GM18909 (cell line): ENCODE results near the gene BRD7.
A peak's percentile ranks its signal among the peaks of the same experiment; 100 is the strongest.
"Not testable (repeated sequence)": the region's sequence is repeated elsewhere in the genome, so short reads cannot be mapped to it uniquely, and the experiment has no call there.

ENCODE experiments used
- ATAC-seq: cut with Tn5 transposase; IDR thresholded peaks from one replicate; pipeline ENCODE4 v1.9.1; 2021; ENCODE audit warnings: mild to moderate bottlenecking; ENCODE audit not compliant: unreplicated experiment, poor library complexity

BRD7 gene

DNA sequence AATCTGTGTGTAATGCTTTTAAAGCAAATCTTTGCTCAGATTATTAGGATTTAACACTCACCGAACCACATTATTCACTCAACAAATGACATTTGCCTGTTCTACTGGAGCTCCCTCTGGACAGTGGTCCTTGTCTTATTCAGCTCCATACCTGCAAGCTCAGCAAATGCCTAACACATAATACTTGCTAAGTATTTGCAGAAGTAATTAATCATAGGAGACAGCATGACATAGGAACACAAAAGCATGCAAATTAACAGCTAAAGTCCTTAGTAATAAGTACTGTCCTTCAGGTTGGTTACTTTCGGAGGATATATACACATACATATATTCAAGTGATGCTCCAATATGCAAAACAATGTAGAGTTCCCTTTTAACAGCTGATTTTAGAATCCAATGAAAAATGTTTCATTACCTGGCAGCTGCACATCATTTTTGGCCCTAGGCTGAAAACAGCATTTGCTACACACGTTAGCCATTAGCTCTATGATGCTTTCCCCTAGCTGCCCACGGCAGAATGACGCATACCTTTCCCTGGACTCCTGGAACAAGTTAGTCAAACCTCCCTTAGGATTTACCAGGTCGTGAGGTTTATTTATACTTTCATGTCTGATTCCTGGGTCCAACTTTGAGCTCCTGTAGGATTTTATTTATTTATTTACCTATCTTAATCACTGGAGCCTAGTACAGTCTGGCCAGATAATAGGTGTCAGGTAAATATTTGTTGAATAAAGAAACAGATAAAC lies 8.6 kb downstream of the BRD7 start:
- no peak for ATAC-seq

DNA sequence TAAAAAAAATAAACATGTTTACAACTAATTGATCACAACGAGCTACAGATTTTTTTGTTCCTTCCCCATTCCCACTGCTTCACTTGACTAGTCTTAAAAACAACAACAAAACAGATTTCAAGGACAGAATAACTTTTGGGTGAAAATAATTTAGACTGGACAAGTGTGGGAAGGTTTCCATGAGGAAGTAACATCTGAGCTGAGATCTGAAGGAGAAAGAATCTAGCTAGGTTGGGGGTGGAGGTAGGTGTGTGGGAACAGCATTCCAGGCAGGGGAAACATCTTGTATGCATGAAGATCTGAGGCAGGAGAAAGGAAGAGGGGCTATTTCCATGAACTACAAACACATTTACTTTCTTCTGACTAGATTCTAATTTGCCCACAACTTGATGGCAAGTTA lies 9.2 kb downstream of the BRD7 start:
- ATAC-seq: no peak

DNA sequence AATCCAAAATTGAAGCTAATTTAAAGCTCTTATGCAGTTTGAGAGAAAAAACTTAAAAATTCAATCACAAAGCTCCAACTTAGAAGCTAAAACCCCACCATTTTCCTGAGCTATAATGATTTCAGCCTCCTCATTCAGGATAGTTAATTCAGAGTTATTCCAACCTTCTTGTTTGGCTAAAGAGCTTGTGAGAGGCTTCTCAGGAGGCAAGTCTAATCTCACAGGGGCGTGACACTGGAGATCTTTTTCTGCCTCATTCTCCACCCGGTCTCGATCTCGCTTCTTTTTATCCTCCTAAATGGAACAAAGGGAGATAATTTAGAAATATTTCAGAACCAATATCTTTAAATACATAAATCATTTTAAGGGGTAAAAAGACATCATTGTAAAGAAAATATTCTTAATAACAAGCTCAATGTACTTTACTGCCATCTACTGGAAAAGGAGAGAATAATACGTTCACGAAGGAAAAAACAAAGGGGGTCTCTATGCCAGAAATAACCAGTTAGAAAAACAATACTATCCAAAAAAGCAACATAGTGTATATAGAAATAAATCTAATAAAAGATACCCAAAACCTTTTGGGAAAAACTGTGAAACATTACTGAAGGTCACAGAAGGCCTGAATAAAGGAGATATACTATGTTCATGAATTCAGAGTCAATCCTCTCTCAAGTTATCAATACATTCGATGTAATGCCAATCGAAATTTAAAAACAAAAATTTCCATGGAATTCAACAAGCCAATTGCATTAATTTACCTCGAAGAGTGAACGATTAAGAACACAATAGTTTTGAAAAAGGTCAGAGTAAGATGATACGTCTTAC lies 13.9 kb downstream of the BRD7 start:
- ATAC-seq: no peak

DNA sequence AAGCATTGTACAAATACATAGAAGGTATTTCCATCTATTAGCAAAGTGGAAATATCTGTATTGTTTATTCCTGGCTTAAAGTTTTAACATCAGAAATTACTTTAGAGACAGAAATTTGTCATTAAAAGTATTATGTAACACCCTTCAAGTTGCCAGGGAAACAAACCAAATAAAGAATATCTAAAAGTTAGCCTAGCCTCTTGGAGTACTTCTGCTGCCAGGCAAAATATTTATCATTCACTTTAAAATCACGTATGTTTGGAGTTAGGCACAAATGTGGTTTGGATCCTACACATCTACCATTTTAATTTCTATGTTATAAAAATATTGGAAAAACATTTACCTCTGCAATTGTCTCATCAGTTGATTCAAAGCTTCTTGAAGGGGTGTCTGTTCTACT lies 14.7 kb downstream of the BRD7 start:
- no peak for ATAC-seq

DNA sequence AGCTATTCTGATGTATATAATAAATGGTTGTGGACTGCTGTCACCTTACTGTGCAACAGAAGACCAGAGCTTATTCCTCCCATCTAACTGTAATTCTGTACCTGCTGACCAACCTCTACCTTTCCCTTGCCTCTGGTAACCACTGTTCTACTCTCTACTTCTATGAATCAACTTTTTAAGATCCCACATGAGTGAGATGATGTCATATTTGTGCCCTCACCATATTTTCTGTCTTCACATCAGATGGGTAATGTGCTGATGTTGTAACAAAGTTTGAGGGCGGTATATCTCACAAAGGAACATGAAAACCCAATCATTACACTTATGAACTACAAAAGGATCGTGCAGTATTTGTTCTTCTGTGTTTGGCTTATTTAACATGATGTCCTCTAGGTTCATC lies 16.8 kb downstream of the BRD7 start:
- no peak for ATAC-seq

DNA sequence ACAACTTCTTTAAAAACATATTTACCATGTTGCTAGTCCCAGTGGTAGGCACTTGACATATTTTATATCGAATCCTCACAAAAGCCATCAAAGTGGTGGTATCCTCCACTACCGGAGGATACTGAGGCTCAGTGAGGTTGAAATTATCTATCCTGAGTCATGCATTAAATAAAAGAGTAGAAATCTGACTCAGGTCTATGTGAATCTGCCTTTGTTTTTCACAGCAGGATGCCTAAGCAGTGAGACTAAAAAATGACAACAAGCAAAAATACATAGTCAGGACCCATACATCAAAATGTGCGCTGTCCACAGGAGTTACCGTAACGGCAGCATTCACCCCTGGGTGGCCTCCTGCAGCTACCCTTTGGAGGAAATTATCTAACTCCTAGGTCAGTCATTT lies 17.7 kb downstream of the BRD7 start:
- ATAC-seq: no peak

DNA sequence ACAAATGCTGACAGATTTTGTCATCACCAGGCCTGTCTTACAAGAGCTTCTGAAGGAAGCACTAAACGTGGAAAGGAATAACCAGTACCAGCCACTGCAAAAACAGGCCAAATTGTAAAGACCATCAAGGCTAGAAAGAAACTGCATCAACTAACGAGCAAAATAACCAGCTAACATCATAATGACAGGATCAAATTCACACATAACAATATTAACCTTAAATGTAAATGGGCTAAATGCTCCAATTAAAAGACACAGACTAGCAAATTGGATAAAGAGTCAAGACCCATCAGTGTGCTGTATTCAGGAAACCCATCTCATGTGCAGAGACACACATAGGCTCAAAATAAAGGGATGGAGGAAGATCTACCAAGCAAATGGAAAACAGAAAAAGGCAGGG lies 23.6 kb downstream of the BRD7 start:
- ATAC-seq: not testable (repeated sequence)

DNA sequence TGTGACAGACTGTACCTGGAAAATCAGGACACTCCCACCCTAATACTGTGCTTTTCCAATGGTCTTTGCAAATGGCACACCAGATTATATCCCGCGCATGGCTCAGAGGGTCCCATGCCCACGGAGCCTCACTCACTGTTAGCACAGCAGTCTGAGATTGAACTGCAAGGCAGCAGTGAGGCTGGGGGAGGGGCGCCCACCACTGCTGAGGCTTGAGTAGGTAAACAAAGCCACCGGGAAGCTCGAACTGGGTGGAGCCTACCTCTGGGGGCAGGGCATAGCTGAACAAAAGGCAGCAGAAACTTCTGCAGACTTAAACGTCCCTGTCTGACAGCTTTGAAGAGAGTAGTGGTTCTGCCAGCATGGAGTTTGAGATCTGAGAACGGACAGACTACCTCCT lies 25.2 kb downstream of the BRD7 start:
- ATAC-seq: not testable (repeated sequence)

DNA sequence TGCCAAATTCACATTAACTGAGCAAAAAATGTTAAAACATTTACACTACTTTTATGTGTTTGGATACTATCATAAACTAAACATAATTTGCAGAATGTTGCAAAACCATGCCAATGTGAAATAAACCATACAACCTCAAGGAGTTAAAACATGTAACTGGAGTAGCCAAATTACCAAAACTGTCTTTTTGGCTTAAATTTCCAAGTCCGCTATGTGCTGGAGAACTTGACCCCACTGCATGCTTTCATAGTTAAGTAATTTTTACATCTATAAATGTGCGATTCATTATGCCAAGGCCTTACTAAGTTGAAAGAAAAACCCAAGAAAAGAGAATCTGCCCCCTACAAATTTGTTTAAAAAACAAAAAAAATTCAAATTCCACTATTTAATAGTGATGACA lies 28.2 kb downstream of the BRD7 start:
- ATAC-seq: no peak

DNA sequence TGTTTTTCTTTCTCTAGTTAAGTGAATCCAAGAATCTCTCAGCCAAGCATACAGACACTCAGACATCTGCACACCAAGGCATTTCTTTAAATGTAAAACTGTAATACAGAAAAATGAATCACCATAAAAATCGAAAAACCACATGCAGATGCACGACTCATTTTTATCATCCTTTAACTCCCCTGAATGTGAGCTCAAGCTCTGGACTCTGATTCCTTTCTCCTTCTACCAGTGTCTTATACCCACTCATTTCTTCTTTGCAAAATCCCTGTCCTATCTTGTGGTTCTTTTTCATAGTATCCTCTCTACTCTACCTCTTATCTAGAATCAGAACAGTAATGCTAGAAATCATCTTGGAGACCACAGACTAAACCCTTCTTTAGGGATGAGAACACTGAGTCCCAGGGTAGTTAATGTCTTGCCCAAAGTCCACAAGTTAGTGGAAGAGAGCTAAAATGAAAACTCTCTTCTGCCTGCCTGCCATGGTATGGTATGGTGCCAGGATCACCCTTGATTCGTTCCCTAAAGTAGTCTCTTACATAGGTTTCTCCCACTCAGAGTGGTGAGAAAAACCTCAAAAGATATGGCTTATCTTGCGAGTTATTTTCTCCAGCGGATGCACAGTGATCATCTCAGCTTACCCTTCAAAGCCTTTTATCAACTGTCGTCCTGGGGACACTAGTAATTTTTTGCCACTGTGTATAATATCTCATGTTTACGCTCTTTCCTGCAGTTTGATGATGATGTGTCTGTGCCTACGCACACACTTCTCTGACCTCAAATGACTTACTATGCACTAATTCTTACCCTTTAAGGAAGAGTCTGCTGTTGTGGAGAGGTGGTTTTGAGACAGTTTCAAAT lies 30.2 kb downstream of the BRD7 start:
- ATAC-seq: no peak

DNA sequence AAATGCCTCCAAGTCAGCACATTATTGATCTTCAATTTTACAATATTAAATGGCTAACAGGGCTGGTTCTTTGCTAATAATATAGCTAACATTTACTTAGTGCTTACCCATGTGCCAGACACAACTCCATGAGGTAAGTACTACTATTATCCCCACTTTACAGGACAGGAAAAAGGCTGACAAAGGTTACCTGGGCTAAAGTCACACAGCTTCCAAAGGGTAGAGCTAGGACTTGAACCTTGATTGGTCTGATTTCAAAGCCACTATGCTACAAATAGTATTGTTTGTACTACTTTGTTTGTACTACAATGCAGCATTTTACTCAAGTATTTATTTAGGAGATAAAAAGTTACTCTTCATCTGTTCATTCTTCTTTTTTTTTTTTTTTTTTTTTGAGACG lies 31.9 kb downstream of the BRD7 start:
- ATAC-seq: no peak

DNA sequence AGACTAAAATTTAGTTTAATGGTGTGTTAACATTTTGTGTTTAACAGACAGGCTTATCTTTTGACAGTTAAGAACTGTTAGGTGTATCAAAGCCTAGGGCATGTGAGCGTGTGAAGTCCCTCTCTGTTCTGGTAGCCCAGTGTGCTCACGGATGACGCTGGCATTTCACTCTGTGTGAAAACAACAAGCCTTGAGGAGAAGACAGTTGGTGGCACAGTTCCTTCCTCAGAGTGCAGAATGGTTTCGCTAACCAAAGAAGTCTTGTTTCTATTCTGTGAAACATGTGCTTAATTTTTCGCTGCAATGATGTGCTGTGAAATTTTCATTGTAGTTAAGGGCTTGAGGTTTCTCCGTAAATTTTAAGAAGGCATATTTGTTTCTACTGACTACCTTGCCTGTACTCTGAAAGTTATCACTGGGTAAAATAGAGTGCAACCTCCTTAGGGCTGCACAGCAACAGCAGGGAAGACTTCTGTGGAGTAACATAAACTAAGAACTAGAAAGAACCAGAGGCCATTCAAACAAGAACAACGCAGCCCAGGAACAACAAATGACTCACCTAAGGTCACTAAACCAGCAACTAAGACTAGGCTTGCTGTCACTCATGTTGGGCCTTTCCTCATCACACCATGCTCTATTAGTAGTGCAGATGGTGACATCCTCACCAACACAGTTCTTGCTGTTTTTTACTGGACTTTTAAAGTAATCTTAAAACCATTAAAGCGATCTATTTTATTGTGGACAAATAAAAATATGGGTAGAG lies 33.4 kb downstream of the BRD7 start:
- ATAC-seq: peak; percentile 79

DNA sequence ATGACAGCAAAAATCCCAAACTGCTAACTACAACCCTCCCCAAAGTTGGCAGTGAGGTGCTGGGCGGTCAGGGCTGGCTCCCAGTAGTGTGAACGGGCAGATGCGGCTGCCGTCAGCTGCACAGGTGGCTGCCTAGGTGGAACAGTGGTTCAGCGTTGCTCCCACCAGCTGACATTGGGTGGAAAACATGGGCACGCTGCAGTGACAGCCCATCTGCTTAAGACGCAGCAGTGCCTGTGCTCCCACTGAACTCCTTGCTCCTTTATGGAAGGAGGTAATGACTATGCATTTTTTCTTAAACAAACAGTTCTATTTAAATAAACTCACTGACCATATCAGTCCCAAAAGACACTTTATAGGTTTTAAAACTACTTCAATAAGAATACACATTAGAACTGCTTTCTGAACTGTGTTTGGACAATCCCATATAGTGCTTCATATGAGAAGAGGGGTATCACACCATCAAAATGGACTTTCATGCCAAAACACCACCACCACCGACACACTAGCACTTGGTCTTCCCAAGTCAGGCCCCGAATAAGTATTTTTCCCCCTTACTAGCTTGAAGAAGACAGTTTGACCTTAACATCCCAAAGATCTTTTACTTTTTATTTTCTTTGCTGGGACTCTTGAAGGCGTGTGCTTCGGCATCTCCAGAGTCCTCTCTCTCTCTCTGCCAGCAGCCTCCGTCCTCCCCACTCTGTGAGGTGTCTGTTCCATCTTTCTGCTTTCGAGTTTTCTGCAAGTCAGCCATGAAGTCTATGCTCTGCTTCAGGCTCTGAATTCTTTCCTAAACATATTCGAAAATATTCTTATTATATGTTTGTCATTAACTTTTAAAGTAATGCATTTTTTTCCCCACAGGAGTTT lies 34.4 kb downstream of the BRD7 start:
- ATAC-seq: no peak

DNA sequence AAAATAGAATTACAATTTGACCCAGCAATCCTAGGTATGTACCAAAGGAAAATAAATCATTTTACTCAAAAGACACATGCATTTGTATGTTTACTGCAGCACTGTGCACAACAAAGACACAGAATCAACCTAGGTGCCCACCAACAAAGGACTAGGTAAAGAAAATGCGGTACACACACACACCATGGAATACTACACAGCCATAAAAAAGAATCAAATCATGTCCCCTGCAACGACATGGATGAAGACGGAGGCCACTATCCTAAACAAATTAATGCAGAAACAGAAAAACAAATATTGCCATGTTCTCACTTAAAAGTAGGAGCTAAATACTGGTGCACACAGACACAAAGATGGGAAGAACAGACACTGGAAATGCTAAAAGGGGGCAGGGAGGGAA lies 36.2 kb downstream of the BRD7 start:
- no peak for ATAC-seq

DNA sequence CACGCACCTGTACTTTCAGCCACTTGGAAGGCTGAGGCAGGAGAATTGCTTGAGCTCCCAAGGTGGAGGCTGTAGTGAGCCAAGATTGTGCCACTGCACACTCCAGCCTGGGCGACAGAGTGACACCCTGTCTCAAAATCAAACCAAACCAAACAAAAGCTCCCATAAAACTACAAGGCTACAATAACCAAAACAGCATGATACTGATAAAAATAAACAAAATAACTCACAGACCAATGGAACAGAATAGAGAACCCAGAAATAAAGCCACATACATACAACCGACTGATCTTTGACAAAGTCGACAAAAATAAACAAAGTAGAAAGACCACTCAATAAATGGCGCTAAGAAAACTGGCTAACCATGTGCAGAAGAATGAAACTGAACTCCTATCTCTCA lies 37.2 kb downstream of the BRD7 start:
- ATAC-seq: no peak

DNA sequence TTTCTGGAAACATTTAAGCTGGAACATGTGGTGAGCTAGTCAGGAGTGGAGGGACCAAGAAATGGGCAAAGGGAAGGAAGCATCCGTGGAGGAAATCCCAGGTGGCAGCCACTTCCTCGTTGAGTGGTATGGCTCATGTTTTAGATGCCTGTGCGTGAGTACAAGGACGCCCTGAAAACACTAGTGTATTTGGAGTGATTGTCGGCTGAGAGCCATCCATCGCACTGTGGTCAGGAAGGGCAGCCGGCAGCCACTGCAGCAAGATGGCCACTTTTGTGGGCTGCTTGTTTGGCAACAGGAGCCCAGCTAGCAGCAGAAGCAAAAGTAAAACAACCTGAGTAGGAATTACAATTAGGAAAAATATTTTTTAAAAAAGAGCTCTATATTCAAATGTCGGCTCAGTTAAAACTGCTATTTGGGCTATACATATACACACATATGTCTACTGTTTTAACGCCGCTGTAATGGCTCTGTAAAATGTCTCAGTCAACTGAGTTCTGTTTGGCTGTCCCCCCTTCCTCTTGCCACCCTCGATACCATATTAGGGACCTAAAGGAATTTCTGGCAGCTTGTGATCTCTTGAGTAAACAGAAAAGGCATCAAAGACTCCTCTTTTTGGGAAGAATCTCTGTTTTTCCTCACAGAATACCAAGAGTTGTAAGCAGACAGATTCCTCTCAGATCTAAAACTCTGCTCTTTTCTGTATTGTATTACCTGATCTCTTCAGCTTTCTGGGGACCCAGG lies 39.2 kb downstream of the BRD7 start:
- ATAC-seq: no peak

DNA sequence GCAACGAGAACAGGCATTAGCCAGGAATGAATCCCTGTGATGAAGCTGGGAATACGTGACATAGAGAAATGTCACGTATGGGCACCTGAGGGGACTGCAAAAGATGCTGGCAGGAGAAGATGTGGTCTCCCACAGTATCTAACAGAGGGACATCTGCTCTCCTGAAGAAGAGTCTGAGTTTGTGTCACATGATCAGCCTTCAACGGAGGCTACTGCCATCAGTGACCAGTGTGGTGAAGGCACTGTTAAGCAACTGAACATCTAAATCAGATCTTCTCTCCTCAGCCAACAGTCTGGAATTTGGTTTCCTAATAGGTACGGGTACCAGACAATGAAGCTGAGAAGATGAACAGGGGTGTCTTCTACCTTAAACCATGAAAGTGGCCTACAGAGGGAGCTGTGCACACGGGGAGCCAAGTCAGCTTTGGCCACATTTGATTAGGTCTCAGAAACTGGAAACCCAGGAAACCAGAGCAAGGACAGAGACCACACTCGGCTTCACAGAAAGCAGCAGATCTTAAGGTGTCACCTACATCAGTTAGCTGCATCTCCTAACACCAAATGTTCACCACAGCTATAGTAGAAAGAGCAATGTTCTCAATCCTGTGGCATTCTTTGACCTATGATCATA lies 41.8 kb downstream of the BRD7 start:
- peak; percentile 80 for ATAC-seq

DNA sequence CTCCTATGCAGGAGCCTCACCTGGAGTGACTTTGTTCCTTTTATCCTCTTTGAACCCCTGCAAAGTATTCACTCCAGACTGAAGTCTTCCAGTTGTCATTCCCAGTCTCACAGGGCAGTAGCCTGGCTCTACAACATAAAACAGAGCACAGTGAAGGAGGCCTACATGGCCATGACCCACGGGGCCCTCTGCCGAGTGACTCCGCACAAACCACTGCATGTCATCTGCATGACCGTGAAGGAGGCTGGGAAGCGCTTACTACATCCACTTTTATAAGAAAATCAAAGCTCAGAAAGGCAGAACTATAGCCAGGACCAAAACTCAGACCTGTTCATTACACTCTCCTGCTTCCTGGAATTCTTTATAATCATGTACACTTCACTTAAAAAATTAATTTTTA lies 42.5 kb downstream of the BRD7 start:
- no peak for ATAC-seq
